ENCODE measurements around the gene ALG13. TPM values are rescaled to one million over a fixed set of nuclear protein-coding genes. Genes with fewer than 3 reads are reported as not detected.
"Not testable (repeated sequence)": the region's sequence is repeated elsewhere in the genome, so short reads cannot be mapped to it uniquely, and the experiment has no call there.

Gene ALG13
- total RNA-seq, result 42.2 and 49.0 TPM in 2 replicates

- intact Hi-C loops (cut with micrococcal nuclease), result loop anchor here (1.0 to 10.0 kb wide), 2 partner anchors 556 to 1160 kb away; no protein-coding TSS in a partner anchor
Observed at GRCh38 chrX:111680988-111681779, at the start of gene ALG13. TSS of gene ALG13 (plus strand) at chrX:111681170. CDS start at chrX:111681219, 49 bp downstream.

GRCh38 chrX:111634823-111635729, 45.9 kb upstream of the ALG13 start:
- intact Hi-C loops (cut with micrococcal nuclease), result no loop called here

- intact Hi-C loops (cut with micrococcal nuclease), result no loop called here
Observed at GRCh38 chrX:111641969-111642368, 39.0 kb upstream of the ALG13 start.

GRCh38 chrX:111645165-111645564, 35.8 kb upstream of the ALG13 start:
- intact Hi-C loops (cut with micrococcal nuclease), result not testable (repeated sequence)

GRCh38 chrX:111645607-111646006, 35.4 kb upstream of the ALG13 start:
- intact Hi-C loops (cut with micrococcal nuclease), result no loop called here

GRCh38 chrX:111646515-111646914, 34.5 kb upstream of the ALG13 start:
- intact Hi-C loops (cut with micrococcal nuclease), result no loop called here

GRCh38 chrX:111648802-111649201, 32.2 kb upstream of the ALG13 start:
- intact Hi-C loops (cut with micrococcal nuclease), result no loop called here

- intact Hi-C loops (cut with micrococcal nuclease), result no loop called here
Observed at GRCh38 chrX:111649638-111650037, 31.3 kb upstream of the ALG13 start.

- intact Hi-C loops (cut with micrococcal nuclease), result no loop called here
Observed at GRCh38 chrX:111650845-111651244, 30.1 kb upstream of the ALG13 start.

- intact Hi-C loops (cut with micrococcal nuclease), result no loop called here
Observed at GRCh38 chrX:111652719-111653118, 28.3 kb upstream of the ALG13 start.

GRCh38 chrX:111661241-111661640, 19.7 kb upstream of the ALG13 start:
- intact Hi-C loops (cut with micrococcal nuclease), result no loop called here

GRCh38 chrX:111662292-111662691, 18.7 kb upstream of the ALG13 start:
- intact Hi-C loops (cut with micrococcal nuclease), result no loop called here

- intact Hi-C loops (cut with micrococcal nuclease), result no loop called here
Observed at GRCh38 chrX:111671668-111672067, 9.3 kb upstream of the ALG13 start.

GRCh38 chrX:111687305-111687704, 6.3 kb downstream of the ALG13 start:
- intact Hi-C loops (cut with micrococcal nuclease), result loop anchor here (10.0 kb wide), 1 partner anchor 563 kb away; no protein-coding TSS in a partner anchor

GRCh38 chrX:111695297-111695880, 14.4 kb downstream of the ALG13 start:
- intact Hi-C loops (cut with micrococcal nuclease), result no loop called here

- intact Hi-C loops (cut with micrococcal nuclease), result loop anchor here (5.0 kb wide), 2 partner anchors 323 to 923 kb away; no protein-coding TSS in a partner anchor
Observed at GRCh38 chrX:111719426-111720210, 38.6 kb downstream of the ALG13 start.

GRCh38 chrX:111728096-111728495, 47.1 kb downstream of the ALG13 start:
- intact Hi-C loops (cut with micrococcal nuclease), result no loop called here

GRCh38 chrX:111731351-111731750, 50.4 kb downstream of the ALG13 start:
- intact Hi-C loops (cut with micrococcal nuclease), result no loop called here

GRCh38 chrX:111736571-111736970, 55.6 kb downstream of the ALG13 start:
- intact Hi-C loops (cut with micrococcal nuclease), result no loop called here

GRCh38 chrX:111742018-111742417, 61.0 kb downstream of the ALG13 start:
- intact Hi-C loops (cut with micrococcal nuclease), result no loop called here

- intact Hi-C loops (cut with micrococcal nuclease), result no loop called here
Observed at GRCh38 chrX:111743316-111743715, 62.3 kb downstream of the ALG13 start.
